ENCODE results near the gene TBC1D30.

TBC1D30 gene

GRCh38 chr12:64782191-64782876 lies 42.1 kb upstream of the TBC1D30 start:
- TF ChIP-seq CTCF (IDR thresholded peaks at IDR 0.05; ENCODE audit: low read depth, low read length), result no peak
- DNase-seq (ENCODE audit: extremely low read depth, low read depth), result no peak

- DNase-seq (ENCODE audit: extremely low read depth, low read depth), result no peak
- no peak for TF ChIP-seq CTCF (IDR thresholded peaks at IDR 0.05; ENCODE audit: low read depth, low read length)
Observed at GRCh38 chr12:64785838-64786237, 38.6 kb upstream of the TBC1D30 start.

- TF ChIP-seq CTCF (IDR thresholded peaks at IDR 0.05; ENCODE audit: low read depth, low read length), result no peak
- no peak for DNase-seq (ENCODE audit: extremely low read depth, low read depth)
Observed at GRCh38 chr12:64790166-64790565, 34.3 kb upstream of the TBC1D30 start.

- TF ChIP-seq CTCF (IDR thresholded peaks at IDR 0.05; ENCODE audit: low read depth, low read length), result no peak
- DNase-seq (ENCODE audit: extremely low read depth, low read depth), result no peak
Observed at GRCh38 chr12:64791036-64791435, 33.4 kb upstream of the TBC1D30 start.

- no peak for TF ChIP-seq CTCF (IDR thresholded peaks at IDR 0.05; ENCODE audit: low read depth, low read length)
- DNase-seq (ENCODE audit: extremely low read depth, low read depth), result no peak
Observed at GRCh38 chr12:64792128-64792527, 32.3 kb upstream of the TBC1D30 start.

- no peak for TF ChIP-seq CTCF (IDR thresholded peaks at IDR 0.05; ENCODE audit: low read depth, low read length)
- DNase-seq (ENCODE audit: extremely low read depth, low read depth), result no peak
Observed at GRCh38 chr12:64793610-64794009, 30.8 kb upstream of the TBC1D30 start.

- TF ChIP-seq CTCF (IDR thresholded peaks at IDR 0.05; ENCODE audit: low read depth, low read length), result no peak
- DNase-seq (ENCODE audit: extremely low read depth, low read depth), result no peak
Observed at GRCh38 chr12:64794305-64794704, 30.1 kb upstream of the TBC1D30 start.
